Liver (tissue), 3 donors: Measurements from ENCODE around the gene TMEM204.

ENCODE experiments used
- EGR1 ChIP-seq, 2 donors: IDR thresholded peaks; 2 replicates each; pipeline ENCODE4 v1.6.1; 2016 to 2018; ENCODE audit warnings: antibody characterized with exemption in 2 of 2, low read depth in 2 of 2
- FOXA1 ChIP-seq: IDR thresholded peaks from 2 replicates; pipeline ENCODE4 v1.6.1; 2016; ENCODE audit warnings: antibody characterized with exemption
- GABPA ChIP-seq, 2 donors: IDR thresholded peaks in 1 of 2; conservative IDR thresholded peaks in 1 of 2; 2 replicates each; pipeline ENCODE4 v1.6.1; 2016; ENCODE audit warnings: antibody characterized with exemption in 2 of 2, mild to moderate bottlenecking in 1 of 2, moderate library complexity in 1 of 2
- JUND ChIP-seq, 2 donors: IDR thresholded peaks; 2 replicates each; pipeline ENCODE4 v1.6.1; 2016; ENCODE audit warnings: antibody characterized with exemption in 2 of 2
- MAX ChIP-seq: IDR thresholded peaks from 2 replicates; pipeline ENCODE4 v1.6.1; 2016; ENCODE audit warnings: antibody characterized with exemption
- RAD21 ChIP-seq, 2 donors: IDR thresholded peaks; 2 replicates each; pipeline ENCODE4 v1.6.1; 2016; ENCODE audit warnings: antibody characterized with exemption in 2 of 2, mild to moderate bottlenecking in 2 of 2
- SP1 ChIP-seq: IDR thresholded peaks from 2 replicates; pipeline ENCODE4 v1.6.1; 2018; ENCODE audit warnings: antibody characterized with exemption, mild to moderate bottlenecking
- YY1 ChIP-seq: IDR thresholded peaks from 2 replicates; pipeline ENCODE4 v1.6.1; 2016; ENCODE audit warnings: antibody characterized with exemption, mild to moderate bottlenecking
- TF ChIP-seq, protein P1 (sequence below): fragments of 150-350 bp; IDR thresholded peaks from 2 replicates; pipeline ENCODE4 v1.5.1; 2017; ENCODE audit warnings: improper control_type of control experiment, low read depth, low read length; ENCODE audit not compliant: missing input control
- donor health status: healthy.
- donor health status: healthy.

DNA sequence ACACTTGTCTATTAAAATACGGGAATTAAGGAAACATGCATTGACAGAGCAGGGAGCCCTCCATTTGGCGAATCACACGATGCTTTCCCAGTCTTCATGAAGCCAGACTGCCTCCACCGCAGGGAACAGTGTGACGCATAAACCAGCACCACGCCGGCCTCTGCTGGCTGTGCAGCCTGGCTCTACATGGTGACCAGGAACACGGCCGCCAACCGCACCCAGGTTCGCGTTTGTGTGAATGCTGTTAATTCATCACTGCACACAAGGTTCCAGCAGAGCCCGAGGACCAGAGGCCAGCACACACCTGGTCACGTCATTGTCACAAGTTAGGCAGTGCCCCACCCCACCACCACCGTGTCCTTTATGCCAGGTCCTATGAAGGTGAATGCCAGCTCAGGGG, 26.7 kb downstream of the TMEM204 start:
- TF ChIP-seq GABPA (IDR thresholded peaks at IDR 0.05 in 1 of 2, conservative IDR thresholded peaks at IDR 0.05 in 1 of 2) (no peak), FOXA1 (no peak), YY1 (no peak), MAX (no peak), SP1 (no peak), JUND (IDR thresholded peaks at IDR 0.05) (no peak), RAD21 (IDR thresholded peaks at IDR 0.05) (no peak), EGR1 (IDR thresholded peaks at IDR 0.05; ENCODE audit: low read depth in 2 of 2) (no peak)
- TF ChIP-seq, protein P1, sequence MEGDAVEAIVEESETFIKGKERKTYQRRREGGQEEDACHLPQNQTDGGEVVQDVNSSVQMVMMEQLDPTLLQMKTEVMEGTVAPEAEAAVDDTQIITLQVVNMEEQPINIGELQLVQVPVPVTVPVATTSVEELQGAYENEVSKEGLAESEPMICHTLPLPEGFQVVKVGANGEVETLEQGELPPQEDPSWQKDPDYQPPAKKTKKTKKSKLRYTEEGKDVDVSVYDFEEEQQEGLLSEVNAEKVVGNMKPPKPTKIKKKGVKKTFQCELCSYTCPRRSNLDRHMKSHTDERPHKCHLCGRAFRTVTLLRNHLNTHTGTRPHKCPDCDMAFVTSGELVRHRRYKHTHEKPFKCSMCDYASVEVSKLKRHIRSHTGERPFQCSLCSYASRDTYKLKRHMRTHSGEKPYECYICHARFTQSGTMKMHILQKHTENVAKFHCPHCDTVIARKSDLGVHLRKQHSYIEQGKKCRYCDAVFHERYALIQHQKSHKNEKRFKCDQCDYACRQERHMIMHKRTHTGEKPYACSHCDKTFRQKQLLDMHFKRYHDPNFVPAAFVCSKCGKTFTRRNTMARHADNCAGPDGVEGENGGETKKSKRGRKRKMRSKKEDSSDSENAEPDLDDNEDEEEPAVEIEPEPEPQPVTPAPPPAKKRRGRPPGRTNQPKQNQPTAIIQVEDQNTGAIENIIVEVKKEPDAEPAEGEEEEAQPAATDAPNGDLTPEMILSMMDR: no peak
